HG02970 (cell line): ENCODE data around the gene PGF.

ENCODE experiments used
- ATAC-seq: cut with Tn5 transposase; IDR thresholded peaks from one replicate; pipeline ENCODE4 v1.9.1; 2021; ENCODE audit warnings: mild to moderate bottlenecking, moderate library complexity, moderate number of reproducible peaks; ENCODE audit not compliant: unreplicated experiment, low FRiP score

The PGF gene

DNA sequence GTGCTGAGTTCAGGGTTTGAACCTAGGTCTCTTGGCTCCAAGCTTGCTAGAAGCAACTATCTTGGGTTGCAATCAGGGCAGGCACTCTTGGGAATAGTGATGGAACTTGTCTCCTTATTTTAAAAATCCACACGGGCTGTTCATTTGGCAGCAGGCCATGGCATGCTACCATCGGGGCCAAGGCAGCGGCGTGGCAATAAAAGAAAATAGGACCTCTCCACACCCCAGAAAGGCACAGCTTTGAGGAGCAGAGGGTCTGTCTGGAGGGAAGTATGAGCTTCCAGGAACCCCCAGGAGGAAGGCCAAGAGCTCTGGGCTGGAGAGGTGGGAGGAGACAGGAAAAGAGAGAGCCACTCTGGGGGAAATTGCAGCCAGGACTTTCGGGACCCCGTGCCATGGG, 47.7 kb downstream of the PGF start:
- no peak for ATAC-seq

DNA sequence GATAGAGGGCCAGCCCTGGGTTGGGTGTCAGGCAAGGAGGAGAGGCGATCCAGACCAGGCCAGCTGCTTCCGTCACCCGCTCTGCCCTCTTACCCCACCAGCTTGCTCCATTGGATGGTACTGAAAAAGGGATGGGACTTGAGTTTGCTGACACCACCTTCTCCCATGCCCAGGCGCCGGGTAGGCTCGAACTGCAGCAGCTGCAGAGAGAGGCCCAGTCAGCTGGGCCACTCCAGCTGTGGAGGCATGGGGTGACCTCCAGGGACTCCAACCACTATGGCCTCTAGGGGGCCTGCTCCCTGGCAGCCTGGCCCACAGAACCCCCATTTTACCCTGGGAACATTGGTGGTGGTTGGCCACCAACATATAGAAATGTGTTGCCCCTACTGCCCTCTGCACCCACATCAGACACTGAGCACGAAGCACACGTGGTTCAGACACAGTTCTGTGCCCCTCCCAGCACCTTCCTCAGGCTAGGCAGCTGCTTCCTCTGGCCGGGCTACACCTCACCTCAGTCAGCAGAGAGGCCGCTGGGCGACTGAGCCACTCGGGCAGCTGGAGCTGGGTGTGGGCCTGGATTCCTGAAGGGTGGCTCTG, 48.4 kb downstream of the PGF start:
- no peak for ATAC-seq

DNA sequence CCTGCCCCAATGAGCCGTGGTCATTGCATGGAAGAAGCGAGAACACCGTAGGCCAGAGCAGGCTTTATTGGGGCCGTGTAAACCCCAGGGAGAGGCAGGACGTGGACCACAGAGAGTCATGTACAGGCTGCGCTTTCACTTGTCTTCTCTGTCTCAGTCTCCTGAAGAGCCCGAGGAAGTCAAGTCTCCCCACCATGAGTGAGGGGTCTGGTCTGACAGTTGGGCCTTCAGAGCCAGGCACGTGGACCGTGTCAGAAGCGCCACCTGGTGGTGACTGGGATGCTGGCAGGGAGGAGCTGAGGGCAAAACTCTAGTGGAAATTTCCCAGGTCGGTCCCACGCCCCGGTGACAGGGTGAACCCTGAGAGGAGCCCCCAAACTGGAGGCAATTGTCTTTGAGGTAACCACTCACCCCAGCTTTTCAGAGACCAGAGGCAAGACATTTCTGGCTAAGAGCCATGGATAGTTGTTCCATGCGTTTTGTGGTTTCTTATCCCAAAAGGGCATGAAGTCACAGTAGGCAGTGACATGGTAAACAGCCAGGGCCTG, 49.7 kb downstream of the PGF start:
- no peak for ATAC-seq

GRCh38 chr14:74904635-74905503, 50.5 kb downstream of the PGF start:
- no peak for ATAC-seq

GRCh38 chr14:74902941-74903705, 52.3 kb downstream of the PGF start:
- ATAC-seq, result no peak

- ATAC-seq, result no peak
Measured at GRCh38 chr14:74898694-74899093, 56.7 kb downstream of the PGF start.

GRCh38 chr14:74898083-74898482, 57.3 kb downstream of the PGF start:
- ATAC-seq, result no peak

DNA sequence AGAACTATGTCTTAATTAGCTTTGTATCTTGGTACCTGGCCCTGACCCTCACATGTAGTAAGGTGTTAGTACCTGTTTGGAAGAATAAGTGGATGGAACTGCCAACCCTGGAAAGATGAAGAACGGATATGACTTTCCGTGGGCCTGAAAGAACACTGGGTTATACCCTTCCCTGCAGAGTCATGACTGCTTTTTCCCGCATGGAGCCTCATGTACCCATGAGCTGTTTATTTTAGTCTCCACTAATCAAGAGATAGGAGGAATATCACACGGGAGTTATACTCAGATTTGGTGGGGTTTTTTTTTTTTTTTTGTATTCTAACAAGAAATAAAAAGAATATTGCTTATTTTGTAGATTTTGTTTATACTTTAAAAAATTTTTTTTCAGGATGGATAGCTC, 57.8 kb downstream of the PGF start:
- ATAC-seq, result no peak

DNA sequence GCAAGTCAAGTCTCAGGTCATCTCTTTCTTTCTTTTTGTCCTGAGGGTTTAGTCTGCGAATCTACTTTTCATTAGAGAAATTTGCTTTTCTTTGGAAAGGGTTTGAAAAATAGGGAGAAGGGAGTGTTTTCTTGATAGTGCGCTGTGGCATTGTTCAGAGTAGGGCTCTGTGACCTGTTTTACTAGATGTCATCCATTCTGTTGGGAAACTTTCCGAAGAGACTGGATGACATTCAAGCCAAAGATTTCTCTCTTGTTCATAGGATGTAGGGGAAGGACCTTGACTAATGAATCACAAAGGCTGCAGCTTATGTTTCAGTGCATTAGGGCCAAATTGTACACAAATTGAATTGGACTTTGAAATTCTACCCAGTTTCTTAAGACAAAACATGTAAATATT, 59.0 kb downstream of the PGF start:
- no peak for ATAC-seq

GRCh38 chr14:74893614-74894091, 61.7 kb downstream of the PGF start:
- ATAC-seq, result no peak

- no peak for ATAC-seq
Measured at GRCh38 chr14:74892745-74893144, 62.7 kb downstream of the PGF start.

DNA sequence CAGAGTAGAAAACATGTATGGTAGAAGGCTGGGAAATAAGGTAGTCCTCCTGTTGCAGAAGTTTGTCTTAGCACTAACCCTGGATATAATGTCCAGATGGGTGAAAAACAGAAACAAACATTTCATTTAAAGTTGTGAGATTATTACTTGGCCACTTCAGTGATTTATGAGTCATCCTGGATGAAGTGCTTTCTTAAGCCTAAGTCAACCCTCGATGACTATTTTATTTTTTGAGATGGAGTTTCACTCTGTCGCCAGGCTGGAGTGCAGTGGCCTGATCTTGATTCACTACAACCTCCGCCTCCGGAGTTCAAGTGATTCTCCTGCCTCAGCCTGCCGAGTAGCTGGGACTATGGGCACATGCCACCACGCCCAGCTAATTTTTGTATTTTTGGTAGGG, 63.5 kb downstream of the PGF start:
- no peak for ATAC-seq
